ENCODE measurements around the gene OOSP4B.
"Not testable (repeated sequence)": the region's sequence is repeated elsewhere in the genome, so short reads cannot be mapped to it uniquely, and the experiment has no call there.

Gene OOSP4B

DNA sequence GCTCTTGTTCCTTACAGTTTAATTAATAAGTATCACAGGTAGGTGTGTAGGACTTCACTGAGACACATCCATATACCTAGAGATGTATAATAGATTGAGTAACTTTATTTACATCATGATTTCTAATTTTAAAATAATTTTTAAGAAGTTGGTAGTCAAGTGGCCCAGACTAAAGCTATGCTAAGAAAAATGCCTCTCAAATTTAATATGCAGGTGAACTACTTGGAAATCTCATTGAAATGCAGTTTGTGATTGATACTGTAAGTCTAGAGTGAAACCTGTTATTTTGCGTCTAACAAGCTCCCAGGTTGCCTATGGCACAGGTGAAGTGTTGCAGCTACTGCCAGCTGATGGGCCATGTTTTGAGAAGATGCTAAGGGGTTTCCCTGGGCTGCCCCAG, at the start of gene OOSP4B:
Gene OOSP4B, plus strand, starts transcription at position 301 of the 400 bp plus-strand sequence.
- DNase-seq, result no peak

DNA sequence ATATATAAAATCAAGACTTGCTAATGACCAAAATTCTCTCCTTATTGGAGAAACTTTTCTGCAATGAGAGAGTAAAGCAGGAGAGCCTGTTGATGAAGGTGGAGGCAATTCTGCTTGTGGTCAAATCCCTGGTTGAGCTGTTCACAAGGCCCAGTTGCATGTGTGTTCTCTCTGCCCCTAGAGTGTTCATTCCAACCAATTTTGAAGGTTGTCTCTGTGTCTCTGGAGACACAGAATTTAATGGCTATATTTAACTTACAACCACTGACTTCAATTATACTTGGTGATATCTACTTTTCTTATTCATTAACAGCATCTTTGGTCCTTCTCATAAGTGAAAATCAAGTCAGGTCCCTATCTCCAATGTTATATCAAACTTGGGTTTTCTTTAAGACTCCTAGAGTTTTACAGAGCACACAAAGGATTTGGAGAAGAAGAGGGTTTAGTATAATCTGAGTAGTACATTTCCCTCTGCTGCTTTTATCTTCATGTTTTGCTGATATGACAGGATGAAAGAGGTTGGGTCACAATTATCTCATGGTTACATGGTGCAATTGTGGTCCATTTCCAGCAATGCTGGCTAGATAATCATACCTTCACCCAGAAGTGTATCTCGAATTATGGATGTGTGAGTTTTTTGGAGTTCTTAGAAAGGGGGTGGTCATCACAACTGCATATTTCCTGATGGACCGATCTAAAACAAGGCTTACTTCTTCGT, 49.1 kb upstream of the OOSP4B start:
- DNase-seq, result no peak

GRCh38 chr11:59968395-59968783, 48.6 kb upstream of the OOSP4B start:
- no peak for DNase-seq

- DNase-seq, result no peak
Measured at GRCh38 chr11:59973097-59973496, 43.9 kb upstream of the OOSP4B start.

DNA sequence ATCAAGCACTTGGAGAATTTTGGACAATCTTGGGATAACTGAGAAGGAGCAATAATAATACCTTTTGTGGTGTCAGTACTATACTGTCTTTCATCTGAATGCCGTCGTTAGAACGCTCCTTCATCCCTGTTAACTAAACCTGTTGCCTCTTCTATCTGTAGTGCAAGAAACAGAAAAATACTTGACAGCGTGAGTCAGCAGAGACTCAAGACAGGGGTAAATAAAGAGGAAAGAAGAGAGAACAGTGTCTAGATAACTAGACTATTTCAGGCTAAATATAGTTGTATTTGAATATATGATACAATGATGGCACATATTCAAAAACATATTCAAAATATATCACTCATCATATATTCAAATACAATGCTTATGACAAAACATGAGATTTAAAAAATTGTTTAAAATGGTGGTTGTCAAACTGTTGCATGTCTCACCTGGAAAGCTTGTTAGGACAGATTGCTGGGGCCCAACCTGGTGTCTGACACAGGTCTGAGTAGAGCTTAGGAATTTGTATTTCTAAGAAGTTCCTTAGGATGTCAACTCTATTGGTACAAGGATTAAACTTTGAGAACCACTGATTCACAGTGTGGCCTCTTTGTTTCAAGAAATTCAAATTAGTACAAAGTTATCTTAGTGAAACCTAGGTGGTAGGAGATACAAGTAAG, 35.7 kb upstream of the OOSP4B start:
- DNase-seq, result no peak

DNA sequence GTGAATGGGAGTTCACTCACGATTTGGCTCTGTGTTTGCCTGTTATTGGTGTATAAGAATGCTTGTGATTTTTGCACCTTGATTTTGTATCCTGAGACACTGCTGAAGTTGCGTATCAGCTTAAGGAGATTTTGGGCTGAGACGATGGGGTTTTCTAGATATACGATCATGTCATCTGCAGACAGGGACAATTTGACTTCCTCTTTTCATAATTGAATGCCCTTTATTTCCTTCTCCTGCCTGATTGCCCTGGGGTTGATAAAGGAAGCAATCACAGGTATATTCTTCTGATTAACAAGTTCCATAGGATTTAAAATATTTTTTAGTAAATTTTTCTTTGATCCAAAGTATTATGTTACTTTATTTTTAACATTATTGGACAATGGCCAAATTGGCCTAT, 34.9 kb upstream of the OOSP4B start:
- not testable (repeated sequence) for DNase-seq

DNA sequence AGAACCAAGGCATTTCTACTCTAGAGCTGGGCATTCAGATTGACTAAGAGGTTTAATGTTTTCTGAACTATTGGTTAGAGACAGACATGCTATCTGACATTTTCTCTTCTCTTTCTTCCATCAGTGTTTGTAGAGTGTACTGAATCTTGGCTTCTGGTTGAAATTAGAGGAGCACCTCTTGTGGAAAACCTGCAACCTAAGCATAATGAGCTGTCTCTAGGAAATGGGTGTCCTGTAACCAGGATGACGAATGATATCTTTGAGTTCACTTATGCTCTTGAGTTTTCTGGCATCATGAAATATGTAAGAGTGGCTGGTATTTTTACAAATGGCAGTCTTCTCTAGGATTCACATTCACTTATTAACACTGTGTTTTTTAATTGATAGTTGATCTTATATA, 33.8 kb upstream of the OOSP4B start:
- no peak for DNase-seq

- DNase-seq, result no peak
Measured at GRCh38 chr11:59984368-59984767, 32.6 kb upstream of the OOSP4B start.

DNA sequence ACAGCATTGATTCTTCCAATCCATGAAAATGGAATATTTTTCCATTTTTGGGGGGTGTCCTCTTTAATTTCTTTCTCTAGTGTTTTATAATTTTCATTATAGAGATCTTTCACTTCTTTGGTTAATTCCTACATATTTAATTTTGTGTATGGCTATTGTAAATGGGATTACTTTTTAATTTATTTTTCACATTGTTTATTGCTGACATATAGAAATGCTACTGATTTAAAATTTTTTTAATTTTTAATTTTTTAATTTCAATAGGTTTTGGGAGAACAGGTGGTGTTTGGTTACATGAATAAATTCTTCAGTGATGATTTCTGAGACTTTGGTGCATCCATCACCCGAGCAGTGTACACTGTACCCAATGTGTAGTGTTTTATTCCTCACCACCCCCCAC, 26.6 kb upstream of the OOSP4B start:
- no peak for DNase-seq

DNA sequence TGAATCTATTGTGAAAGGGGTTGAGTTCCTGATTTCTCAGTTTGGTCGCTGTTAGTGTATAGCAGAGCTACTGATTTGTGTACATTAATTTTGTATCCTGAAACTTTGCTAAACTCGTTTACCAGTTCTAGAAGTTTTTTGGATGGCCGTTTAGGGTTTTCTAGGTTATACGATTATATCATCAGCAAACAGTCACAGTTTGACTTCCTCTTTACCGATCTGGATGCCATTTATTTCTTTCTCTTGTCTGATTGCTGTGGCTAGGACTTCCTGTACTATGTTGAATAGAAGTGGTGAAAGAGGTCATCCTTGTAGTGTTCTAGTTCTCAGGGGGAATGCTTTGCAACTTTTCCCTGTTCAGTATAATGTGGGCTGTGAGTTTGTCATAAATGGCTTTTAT, 24.6 kb upstream of the OOSP4B start:
- no peak for DNase-seq

GRCh38 chr11:59997800-59998199, 19.2 kb upstream of the OOSP4B start:
- no peak for DNase-seq

DNA sequence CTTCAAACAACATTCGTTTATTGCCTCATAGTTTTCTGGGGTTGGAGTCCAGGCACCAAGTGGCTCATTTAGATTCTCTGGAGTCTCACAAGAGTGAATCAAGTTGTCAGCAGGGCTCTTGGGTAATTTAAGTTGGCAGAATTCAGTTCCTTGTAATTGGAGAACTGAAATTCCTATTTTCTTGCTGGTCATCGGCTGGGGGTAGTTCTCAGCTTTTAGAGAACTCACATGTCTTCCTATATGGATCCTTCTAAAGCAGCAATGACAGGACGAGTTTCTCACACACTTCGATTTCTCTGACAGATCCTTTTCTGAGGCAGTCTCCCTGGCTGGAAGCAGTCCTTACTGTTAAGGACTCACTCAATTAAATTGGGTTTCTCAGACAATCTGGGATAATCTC, 17.3 kb upstream of the OOSP4B start:
- DNase-seq, result no peak

GRCh38 chr11:60003729-60004128, 13.3 kb upstream of the OOSP4B start:
- no peak for DNase-seq

- no peak for DNase-seq
Measured at GRCh38 chr11:60005360-60005759, 11.6 kb upstream of the OOSP4B start.

DNA sequence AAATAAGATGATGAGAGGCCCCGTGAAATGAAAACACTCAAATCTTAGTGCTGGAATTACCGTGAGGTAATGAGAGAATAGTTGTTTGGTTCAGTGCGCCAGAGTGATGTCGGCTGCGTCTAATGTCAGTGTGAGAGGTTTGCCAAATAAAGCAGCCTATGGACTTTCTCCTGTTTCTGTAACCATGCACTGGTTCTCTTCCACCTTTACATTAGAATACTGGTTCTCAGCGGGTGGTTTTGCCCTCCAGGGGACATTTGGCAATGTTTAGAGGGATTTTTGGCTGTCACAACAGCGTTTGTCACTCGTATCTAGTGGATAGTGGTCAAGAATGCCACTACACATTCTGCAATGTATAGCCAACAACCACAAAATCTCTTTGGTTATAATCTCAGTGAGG, 1.1 kb downstream of the OOSP4B start:
- DNase-seq, result no peak

DNA sequence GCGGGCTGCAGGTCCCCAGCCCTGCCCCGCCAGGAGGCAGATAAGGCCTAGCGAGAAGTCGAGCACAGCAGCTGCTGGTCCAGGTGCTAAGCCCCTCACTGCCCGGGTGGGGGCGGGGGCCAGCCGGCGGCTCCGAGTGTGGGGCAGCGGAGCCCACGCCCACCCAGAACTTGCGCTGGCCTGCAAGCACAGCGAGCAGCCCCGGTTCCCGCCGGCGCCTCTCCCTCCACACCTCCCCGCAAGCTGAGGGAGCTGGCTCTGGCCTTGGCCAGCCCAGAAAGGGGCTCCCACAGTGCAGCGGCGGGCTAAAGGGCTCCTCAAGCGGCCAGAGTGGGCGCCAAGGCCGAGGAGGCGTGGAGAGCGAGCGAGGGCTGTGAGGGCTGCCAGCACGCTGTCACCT, 3.4 kb downstream of the OOSP4B start:
- DNase-seq, result not testable (repeated sequence)

GRCh38 chr11:60029015-60029632, 12.1 kb downstream of the OOSP4B start:
- no peak for DNase-seq

- DNase-seq, result no peak
Measured at GRCh38 chr11:60040109-60040508, 23.1 kb downstream of the OOSP4B start, which contains the start of gene OOSP2. OOSP2 (plus strand) TSS chr11:60040409; CDS start chr11:60040460, 51 bp downstream.

DNA sequence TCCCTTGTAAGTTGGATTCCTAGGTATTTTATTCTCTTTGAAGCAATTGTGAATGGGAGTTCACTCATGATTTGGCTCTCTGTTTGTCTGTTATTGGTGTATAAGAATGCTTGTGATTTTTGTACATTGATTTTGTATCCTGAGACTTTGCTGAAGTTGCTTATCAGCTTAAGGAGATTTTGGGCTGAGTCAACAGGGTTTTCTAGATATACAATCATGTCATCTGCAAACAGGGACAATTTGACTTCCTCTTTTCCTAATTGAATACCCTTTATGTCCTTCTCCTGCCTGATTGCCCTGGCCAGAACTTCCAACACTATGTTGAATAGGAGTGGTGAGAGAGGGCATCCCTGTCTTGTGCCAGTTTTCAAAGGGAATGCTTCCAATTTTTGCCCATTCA, 33.4 kb downstream of the OOSP4B start:
- DNase-seq, result not testable (repeated sequence)

DNA sequence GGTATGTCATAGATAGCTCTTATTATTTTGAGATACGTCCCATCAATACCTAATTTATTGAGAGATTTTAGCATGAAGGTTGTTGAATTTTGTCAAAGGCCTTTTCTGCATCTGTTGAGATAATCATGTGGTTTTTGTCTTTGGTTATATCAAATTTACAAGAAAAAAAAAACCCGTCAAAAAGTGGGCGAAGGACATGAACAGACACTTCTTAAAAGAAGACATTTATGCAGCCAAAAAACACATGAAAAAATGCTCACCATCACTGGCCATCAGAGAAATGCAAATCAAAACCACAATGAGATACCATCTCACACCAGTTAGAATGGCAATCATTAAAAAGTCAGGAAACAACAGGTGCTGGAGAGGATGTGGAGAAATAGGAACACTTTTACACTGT, 33.9 kb downstream of the OOSP4B start:
- not testable (repeated sequence) for DNase-seq

DNA sequence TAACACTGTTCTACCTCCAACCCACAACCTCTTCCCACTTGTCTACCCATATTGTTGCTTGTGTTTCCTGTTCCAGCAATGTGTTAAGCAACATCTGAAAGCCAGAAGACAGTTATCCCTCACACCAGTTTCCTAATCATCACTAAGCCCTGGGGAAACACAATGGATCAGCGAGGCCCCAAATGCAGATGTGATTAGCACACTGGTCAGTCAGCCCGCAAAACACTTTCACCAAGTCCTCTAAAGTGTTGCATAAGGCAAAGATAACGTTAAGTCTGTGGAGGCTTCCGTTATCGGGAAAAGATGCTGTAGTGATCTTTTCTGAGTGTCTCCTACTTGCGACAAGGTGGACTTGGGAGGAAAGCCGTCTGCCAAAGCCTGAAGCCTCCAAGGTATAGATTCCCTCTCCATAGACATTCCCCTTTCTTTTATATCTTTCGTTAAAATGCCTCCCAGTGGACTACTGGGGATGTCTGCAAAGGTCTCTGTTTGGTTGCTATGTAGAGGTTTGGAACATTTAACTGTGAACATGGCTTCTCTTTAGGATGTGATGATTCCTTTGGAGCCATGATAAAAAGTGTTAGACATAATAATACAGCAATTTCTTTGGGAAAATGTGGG, 39.5 kb downstream of the OOSP4B start, which contains the start of gene MS4A3:
Gene MS4A3, plus strand, starts transcription at position 317 of the 621 bp plus-strand sequence. CDS start 4,496 bp downstream, outside the sequence.
- no peak for DNase-seq

GRCh38 chr11:60059052-60059451, 42.1 kb downstream of the OOSP4B start:
- DNase-seq, result no peak

- no peak for DNase-seq
Measured at GRCh38 chr11:60059521-60060240, 42.7 kb downstream of the OOSP4B start.

Measured in stimulated activated CD4-positive, alpha-beta T cell treated with anti-CD3 and anti-CD28 coated beads, Interleukin-4, amount 100 ng/mL, for 1 hour (primary cell).